NCI-H510A (cell line): ENCODE data around the gene GPR87.

Source experiments
- DNase-seq: peaks from one replicate; lab custom pipeline; 2025; lab: John Stamatoyannopoulos, UW

GPR87 gene

DNA sequence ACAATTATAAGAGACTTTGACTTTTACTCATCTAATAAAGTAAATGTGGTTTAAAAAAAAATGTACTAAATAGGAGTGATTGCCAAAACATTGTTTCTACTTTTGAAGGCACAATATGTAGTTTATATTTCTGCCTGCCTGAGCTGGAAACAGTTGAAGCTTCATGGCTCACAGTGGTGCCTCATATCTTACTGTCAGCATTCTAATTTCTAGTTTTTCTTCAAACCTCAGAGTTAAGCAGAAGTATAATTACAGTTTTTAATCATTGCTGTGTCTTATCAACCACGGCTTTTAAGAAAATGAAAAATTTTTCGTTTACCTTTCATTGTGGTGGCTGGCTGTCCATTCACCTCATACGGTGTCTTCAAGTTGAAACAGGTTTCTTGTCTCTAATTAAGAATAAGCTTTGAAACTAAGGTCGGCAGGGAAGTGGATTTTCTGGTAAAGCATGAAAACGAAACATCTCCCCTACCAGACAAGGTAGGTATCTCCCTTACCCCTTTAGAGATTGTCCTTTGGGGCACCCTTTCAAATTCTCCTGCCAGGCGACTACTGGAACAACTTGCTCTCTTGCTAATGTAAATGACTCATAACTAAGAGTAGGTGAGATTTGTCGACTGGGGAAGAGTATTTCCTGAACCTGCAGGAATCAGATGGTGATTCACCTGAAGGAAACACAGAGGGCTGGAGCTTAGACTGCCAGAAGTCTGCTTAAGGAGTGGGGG is at the start of gene GPR87:
TSS of gene GPR87 (minus strand) at position 554 of the 725 bp plus-strand sequence. CDS start 16,720 bp downstream, outside the sequence.
- no peak for DNase-seq

- no peak for DNase-seq
Observed at GRCh38 chr3:151362751-151363174, 46.1 kb upstream of the GPR87 start.

DNA sequence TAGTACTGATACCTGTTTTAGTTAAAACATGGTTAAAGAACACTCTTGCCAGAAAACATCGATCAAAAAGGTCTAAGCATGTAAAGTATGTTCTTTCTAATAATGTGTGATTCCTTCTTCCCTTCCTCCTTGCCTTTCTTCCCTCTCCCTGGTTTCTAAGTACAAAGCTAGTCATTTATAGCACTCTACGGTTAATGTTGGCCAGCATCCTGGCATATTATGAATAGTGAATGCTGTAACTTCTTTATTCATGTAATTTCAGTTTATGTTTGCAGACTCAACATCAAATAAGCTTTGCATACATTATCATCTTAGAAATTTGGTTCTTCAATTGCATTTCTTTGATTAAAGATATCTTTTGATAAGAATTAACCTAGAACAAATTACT is 40.8 kb upstream of the GPR87 start:
- DNase-seq, result no peak

GRCh38 chr3:151356794-151357462 is 40.3 kb upstream of the GPR87 start:
- no peak for DNase-seq

GRCh38 chr3:151351648-151352047 is 35.0 kb upstream of the GPR87 start:
- DNase-seq, result no peak

DNA sequence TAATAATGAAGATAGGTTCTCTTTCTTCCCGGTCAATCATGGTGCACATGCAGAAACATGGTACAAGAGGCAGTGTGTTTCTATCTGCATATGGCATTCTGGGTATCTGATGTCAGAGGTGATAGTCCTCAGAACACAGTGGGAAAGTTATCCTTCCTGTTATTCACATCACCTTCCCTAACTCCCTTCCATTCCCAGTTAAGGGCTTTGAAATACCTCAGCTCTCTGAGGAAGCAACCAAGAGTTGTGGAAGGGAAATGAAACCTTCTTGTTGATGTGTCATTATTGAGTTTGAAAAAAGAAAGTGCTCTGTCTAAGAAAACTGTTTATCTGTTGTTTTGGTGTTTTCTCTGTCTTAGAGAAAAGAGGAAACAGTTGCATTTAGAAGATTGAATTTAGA is 34.6 kb upstream of the GPR87 start:
- no peak for DNase-seq

- DNase-seq, result no peak
Observed at GRCh38 chr3:151350656-151351055, 34.0 kb upstream of the GPR87 start.

GRCh38 chr3:151347432-151347831 is 30.8 kb upstream of the GPR87 start:
- no peak for DNase-seq

- DNase-seq, result no peak
Observed at GRCh38 chr3:151346292-151346691, 29.7 kb upstream of the GPR87 start.

DNA sequence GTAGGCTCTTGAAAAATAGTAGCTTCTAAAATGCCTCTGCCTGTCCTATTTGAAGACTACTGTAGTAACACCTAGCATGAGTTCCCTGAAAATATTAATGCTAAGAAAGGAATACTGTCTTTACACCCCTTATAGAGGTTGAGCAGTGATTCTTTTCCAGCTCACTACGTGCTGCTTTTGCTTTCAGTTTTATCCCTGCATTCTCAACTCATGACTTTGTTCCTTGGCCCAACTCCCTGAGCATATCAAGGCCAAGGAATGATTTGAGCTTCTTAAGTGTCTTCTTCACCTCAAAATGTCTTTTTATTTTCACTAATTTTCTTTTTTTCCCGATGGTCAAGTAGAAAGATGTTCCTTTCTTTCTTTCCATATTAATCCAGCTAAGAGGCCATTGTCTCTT is 29.2 kb upstream of the GPR87 start:
- no peak for DNase-seq

- no peak for DNase-seq
Observed at GRCh38 chr3:151331696-151332095, 15.1 kb upstream of the GPR87 start.

DNA sequence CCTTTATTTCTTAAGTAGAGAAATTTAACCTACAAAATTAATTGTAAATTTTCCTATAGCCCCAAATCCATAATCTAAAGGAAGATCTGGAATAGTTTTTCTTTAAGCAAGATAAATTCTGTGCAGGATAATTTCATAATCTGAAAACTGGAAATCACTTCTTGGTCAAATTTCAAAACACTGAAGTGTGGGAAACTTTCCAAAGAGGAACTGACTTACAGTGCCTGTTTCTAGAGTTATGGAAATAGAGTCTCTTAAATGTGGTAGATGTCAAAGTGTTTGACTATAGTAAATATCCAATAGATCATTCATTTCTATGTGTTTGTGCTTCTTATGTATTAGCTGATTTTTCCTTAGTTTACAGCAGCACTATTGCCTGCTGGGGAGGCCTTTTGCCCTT is 14.3 kb upstream of the GPR87 start:
- DNase-seq, result no peak

DNA sequence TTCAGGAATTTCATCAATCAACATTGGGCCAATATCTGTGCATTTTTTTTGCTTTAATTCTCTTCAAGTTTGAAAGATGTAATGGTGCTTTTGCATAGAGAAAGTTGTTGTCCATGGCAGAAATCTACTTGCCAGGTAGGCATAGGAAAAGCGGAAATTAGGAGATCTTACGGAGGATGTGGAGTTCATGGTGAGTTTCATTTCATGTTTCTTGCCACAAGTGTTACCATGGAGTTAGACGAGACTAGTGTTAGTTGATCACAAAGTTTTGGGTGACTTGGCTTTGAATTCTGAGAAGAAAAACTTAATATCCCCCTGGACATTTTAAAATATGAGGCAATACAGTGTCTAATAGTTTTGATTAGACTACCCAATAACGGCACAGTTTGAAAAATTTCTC is 13.8 kb upstream of the GPR87 start:
- DNase-seq, result no peak

- DNase-seq, result no peak
Observed at GRCh38 chr3:151329363-151329762, 12.7 kb upstream of the GPR87 start, which contains the start of gene P2RY13. P2RY13 (minus strand) TSS chr3:151329549; CDS start chr3:151329528, 21 bp downstream.

- DNase-seq, result peak; percentile 3
Observed at GRCh38 chr3:151328298-151328995, 11.8 kb upstream of the GPR87 start.

GRCh38 chr3:151327571-151328198 is 11.1 kb upstream of the GPR87 start:
- DNase-seq, result no peak

DNA sequence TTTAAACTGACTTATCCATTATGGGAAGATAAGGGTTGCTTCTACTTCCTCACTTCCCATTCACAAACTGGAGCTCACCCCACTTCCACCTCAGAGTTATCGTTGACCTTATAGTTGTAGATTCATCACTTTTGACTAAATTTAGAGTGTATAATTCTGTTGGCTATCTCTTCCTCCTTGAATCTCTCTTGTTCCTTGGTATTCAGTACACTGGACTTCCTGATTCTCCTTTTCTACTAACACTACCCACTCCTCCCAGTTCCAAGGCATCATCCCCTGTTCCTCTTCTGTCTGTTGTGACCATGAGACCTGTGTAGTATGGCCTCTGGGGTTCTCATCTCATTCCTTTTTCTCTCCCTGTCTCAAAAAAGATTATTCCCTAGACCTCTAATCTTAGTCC is 5.9 kb upstream of the GPR87 start:
- no peak for DNase-seq

- no peak for DNase-seq
Observed at GRCh38 chr3:151321526-151321925, 4.9 kb upstream of the GPR87 start.

DNA sequence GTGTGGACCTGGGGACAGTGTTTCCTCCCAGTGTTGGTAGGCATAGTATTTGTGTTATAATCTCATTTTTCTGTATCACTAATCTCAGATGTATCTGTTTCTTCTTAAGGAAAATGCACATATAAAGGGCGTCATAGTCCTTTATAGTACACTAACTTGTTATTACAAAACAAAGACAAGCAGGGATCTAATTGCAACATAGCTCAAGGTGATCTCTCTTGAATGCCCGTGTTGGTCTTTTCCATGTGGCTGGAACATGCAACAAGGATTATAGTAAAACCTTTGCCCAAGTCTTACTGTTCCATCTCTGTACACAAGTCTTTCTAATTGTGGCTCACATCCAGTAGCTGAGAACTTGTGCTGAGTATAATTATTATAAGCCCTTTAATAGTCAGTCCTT is 3.5 kb upstream of the GPR87 start:
- no peak for DNase-seq

DNA sequence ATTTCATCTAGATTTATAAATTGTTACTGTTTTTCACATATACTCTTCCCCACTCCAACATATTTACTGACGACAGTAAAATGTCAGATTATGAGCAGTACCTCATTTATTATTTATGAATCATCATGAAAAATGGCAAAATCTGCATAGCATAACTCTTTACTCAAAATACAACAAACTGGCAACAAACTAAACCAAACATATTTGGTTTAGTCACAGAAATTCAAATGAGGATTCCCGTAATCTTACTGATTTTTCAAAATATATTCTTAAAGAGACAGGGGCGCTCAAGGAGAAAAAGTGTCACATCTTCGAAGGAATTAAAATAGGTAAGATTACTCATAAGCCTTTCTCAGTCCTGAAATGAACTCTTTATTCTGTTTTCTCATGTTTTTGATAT is 3.0 kb upstream of the GPR87 start:
- DNase-seq, result no peak

DNA sequence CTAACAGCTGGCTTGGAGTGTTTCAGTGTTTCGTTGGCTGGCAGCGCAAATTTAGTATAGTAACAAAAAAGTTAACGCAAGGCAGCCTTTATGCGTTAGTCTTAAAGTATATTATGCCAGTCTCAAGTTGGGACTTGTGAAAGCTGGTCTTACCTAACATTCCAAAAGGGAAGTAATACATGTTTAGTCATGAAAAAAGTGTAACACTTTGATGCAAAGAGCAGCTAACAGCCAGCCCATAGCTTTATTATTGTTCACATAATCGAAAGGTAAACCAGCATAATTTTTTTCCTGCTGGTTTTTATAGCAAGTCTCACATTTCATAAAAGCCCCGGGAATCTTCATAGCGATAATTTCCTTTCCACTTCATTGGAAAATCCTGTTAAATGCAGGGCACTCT is 2.4 kb upstream of the GPR87 start:
- no peak for DNase-seq

- DNase-seq, result no peak
Observed at GRCh38 chr3:151318313-151318712, 1.7 kb upstream of the GPR87 start.

DNA sequence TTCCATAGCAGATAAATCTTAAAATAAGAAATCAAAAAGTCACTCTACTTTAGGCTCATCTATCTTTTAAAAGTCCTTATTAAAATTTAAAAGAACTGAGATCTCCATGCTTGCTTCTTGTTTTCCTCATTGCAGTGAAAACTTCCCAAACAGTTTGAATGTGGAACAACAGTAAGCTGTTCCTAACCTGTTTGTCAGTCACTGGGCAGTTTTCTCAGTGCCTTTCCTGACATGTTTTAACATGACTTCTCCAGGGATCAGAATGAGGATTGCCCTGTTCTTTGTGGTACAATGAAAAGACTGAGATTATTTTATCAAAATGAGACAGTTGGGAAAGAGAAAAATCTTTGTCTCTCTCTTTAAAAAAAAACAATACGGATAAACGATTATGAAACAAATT is 774 bp downstream of the GPR87 start:
- no peak for DNase-seq
